Measurements from ENCODE around the gene BDH1. TPM values are rescaled to one million over a fixed set of nuclear protein-coding genes. Genes with fewer than 3 reads are reported as not detected.
"Not testable (repeated sequence)": the region's sequence is repeated elsewhere in the genome, so short reads cannot be mapped to it uniquely, and the experiment has no call there.

The BDH1 gene
- total and polyA plus RNA-seq, 2 of the 13 experiments (the other 11 are each of a cell fraction or from before 2014, with no cell fraction given), result 21.2 to 71.9 TPM

DNA sequence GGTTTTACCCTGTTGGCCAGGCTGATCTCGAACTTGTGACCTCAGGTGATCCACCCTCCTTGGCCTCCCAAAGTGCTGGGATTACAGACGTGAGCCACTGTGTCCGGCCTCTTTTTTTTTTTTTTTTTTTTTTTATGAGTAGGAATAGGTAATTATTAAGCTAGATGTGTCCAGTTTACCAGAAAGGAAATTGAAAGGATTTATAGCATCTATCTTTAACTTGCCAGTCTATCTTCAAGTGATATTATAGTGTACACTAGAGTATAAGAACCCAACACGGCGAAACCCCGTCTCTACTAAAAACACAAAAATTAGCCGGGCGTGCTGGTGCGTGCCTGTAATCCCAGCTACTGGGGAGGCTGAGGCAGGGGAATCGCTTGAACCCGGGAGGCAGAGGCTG, 31.0 kb upstream of the BDH1 start:
- intact Hi-C loops (cut with micrococcal nuclease; ENCODE audit: unreplicated experiment); H3K9me3 ChIP-seq (ENCODE audit: low read length); H3K27me3 ChIP-seq (ENCODE audit: control insufficient read depth in 1 of 2, insufficient read depth in 2 of 2, low read length in 2 of 2); H3K4me2 ChIP-seq (ENCODE audit: low read depth, low read length); H3K79me2 ChIP-seq (ENCODE audit: insufficient read depth, low read length); H2AFZ ChIP-seq (ENCODE audit: low read length); H3K4me3 ChIP-seq (replicated peaks in 1 of 3; ENCODE audit: insufficient read depth in 1 of 3, low read depth in 2 of 3, low read length in 3 of 3); H3K9ac ChIP-seq (ENCODE audit: insufficient read depth, low read depth, low read length); ATAC-seq; H3K36me3 ChIP-seq (replicated peaks in 1 of 2; ENCODE audit: control insufficient read depth in 1 of 2, insufficient read depth in 2 of 2, low read length in 2 of 2); BruUV-seq (replicated peaks); CTCF ChIA-PET (ENCODE audit: low intra/inter-chr PET ratio, low total read pairs); H3K27ac ChIP-seq (ENCODE audit: extremely low read length, insufficient read depth, low read length); DNase-seq (ENCODE audit: low spot score); in situ Hi-C loops (cut with HindIII; ENCODE audit: extremely low pct_ligation_motif_present, low pct_unique_long_range_greater_than_20kb); H4K20me1 ChIP-seq (ENCODE audit: insufficient read depth, low read length); FAIRE-seq: not testable (repeated sequence)
- WGBS (ENCODE audit: low lambda C conversion rate), result 91% methylated on average over 11 of the region's 11 CpGs
- H3K4me1 ChIP-seq (ENCODE audit: insufficient read depth, low read length), result peaks cover 64% of the 10 kb centered on the region
- POLR2A ChIA-PET, result interaction anchor here (1.0 to 6.6 kb wide), 4 partner anchors 10 to 15 kb away, joined by 3 to 90 read pairs (median 6); no protein-coding TSS in a partner anchor
- TF ChIP-seq, protein P1, sequence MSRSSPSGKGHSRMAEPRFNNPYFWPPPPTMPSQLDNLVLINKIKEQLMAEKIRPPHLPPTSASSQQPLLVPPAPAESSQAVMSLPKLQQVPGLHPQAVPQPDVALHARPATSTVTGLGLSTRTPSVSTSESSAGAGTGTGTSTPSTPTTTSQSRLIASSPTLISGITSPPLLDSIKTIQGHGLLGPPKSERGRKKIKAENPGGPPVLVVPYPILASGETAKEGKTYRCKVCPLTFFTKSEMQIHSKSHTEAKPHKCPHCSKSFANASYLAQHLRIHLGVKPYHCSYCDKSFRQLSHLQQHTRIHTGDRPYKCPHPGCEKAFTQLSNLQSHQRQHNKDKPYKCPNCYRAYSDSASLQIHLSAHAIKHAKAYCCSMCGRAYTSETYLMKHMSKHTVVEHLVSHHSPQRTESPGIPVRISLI (CRISPR knock-in tag; IDR thresholded peaks at IDR 0.05; ENCODE audit: borderline replicate concordance), result 0 out of 2 replicates have a peak, but pooled peaks have one; percentile 18

DNA sequence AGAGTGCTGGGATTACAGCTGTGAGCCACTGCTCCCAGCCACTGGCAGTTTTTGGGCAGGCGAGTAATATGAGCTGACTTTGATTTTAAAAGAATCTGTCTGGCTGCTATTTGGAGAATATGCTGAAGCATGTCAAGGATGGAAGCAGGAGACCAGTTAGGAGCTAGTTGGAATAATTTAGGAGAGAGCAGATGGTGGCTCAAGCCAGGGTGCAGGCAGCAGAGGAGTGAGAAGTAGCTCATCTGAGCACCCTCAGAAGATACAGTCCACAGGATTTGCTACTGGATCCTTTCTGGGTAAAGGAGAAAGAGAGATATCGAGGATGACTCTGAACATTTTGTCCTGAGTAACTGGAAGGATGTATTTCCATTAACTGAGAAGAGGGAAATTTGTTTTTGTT, 30.4 kb upstream of the BDH1 start:
- POLR2A ChIA-PET, result interaction anchor here (1.0 to 2.8 kb wide), 3 partner anchors 9 to 13 kb away, joined by 3 to 7 read pairs (median 4); no protein-coding TSS in a partner anchor
- Histone ChIP-seq H2AFZ (ENCODE audit: low read length) (no peak overlapping the region), H3K27me3 (ENCODE audit: control insufficient read depth in 1 of 2, insufficient read depth in 2 of 2, low read length in 2 of 2) (no peaks in the 10 kb centered on the region), H3K79me2 (ENCODE audit: insufficient read depth, low read length) (no peaks in the 10 kb centered on the region), H3K4me1 (ENCODE audit: insufficient read depth, low read length) (peaks cover 58% of the 10 kb centered on the region), H3K27ac (ENCODE audit: extremely low read length, insufficient read depth, low read length) (no peak overlapping the region), H3K4me2 (ENCODE audit: low read depth, low read length) (no peak overlapping the region), H3K4me3 (replicated peaks in 1 of 3; ENCODE audit: insufficient read depth in 1 of 3, low read depth in 2 of 3, low read length in 3 of 3) (no peak overlapping the region), H3K9ac (ENCODE audit: insufficient read depth, low read depth, low read length) (no peak overlapping the region), H3K36me3 (replicated peaks in 1 of 2; ENCODE audit: control insufficient read depth in 1 of 2, insufficient read depth in 2 of 2, low read length in 2 of 2) (no peaks in the 10 kb centered on the region), H4K20me1 (ENCODE audit: insufficient read depth, low read length) (no peaks in the 10 kb centered on the region), H3K9me3 (ENCODE audit: low read length) (no peaks in the 10 kb centered on the region)
- 100% methylated on average over 2 of the region's 2 CpGs for WGBS (ENCODE audit: low lambda C conversion rate)
- no TSS peak for BruUV-seq (replicated peaks)
- FAIRE-seq (no peak), ATAC-seq (no peak), DNase-seq (ENCODE audit: low spot score) (no peak)
- in situ Hi-C loops (cut with HindIII; ENCODE audit: extremely low pct_ligation_motif_present, low pct_unique_long_range_greater_than_20kb) (no loop called here), intact Hi-C loops (cut with micrococcal nuclease; ENCODE audit: unreplicated experiment) (no loop called here)
- CTCF ChIA-PET (ENCODE audit: low intra/inter-chr PET ratio, low total read pairs), result no interaction called here
- no peak for TF ChIP-seq AGO1 (IDR thresholded peaks at IDR 0.05; ENCODE audit: low read depth, low read length, poor library complexity, severe bottlenecking)
- no peak for TF ChIP-seq SPEN (CRISPR knock-in tag; IDR thresholded peaks at IDR 0.05; ENCODE audit: low read depth)
- TF ChIP-seq SP140L (CRISPR knock-in tag; IDR thresholded peaks at IDR 0.05; ENCODE audit: borderline replicate concordance), result no peak
- TF ChIP-seq, protein P2, sequence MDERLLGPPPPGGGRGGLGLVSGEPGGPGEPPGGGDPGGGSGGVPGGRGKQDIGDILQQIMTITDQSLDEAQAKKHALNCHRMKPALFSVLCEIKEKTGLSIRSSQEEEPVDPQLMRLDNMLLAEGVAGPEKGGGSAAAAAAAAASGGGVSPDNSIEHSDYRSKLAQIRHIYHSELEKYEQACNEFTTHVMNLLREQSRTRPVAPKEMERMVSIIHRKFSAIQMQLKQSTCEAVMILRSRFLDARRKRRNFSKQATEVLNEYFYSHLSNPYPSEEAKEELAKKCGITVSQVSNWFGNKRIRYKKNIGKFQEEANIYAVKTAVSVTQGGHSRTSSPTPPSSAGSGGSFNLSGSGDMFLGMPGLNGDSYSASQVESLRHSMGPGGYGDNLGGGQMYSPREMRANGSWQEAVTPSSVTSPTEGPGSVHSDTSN (CRISPR knock-in tag; IDR thresholded peaks at IDR 0.05), result no peak
- TF ChIP-seq, protein P3, sequence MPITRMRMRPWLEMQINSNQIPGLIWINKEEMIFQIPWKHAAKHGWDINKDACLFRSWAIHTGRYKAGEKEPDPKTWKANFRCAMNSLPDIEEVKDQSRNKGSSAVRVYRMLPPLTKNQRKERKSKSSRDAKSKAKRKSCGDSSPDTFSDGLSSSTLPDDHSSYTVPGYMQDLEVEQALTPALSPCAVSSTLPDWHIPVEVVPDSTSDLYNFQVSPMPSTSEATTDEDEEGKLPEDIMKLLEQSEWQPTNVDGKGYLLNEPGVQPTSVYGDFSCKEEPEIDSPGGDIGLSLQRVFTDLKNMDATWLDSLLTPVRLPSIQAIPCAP (CRISPR knock-in tag; IDR thresholded peaks at IDR 0.05; ENCODE audit: low read depth), result no peak
- TF ChIP-seq ZNF496 (CRISPR knock-in tag; IDR thresholded peaks at IDR 0.05; ENCODE audit: insufficient replicate concordance), result no peak
- no peak for TF ChIP-seq REPIN1 (CRISPR knock-in tag; IDR thresholded peaks at IDR 0.05; ENCODE audit: borderline replicate concordance, low read depth)
- no peak for TF ChIP-seq ZNF672 (CRISPR knock-in tag; IDR thresholded peaks at IDR 0.05)
- no peak for TF ChIP-seq NPAS2 (CRISPR knock-in tag; IDR thresholded peaks at IDR 0.05; ENCODE audit: borderline replicate concordance)
- TF ChIP-seq, protein P4, sequence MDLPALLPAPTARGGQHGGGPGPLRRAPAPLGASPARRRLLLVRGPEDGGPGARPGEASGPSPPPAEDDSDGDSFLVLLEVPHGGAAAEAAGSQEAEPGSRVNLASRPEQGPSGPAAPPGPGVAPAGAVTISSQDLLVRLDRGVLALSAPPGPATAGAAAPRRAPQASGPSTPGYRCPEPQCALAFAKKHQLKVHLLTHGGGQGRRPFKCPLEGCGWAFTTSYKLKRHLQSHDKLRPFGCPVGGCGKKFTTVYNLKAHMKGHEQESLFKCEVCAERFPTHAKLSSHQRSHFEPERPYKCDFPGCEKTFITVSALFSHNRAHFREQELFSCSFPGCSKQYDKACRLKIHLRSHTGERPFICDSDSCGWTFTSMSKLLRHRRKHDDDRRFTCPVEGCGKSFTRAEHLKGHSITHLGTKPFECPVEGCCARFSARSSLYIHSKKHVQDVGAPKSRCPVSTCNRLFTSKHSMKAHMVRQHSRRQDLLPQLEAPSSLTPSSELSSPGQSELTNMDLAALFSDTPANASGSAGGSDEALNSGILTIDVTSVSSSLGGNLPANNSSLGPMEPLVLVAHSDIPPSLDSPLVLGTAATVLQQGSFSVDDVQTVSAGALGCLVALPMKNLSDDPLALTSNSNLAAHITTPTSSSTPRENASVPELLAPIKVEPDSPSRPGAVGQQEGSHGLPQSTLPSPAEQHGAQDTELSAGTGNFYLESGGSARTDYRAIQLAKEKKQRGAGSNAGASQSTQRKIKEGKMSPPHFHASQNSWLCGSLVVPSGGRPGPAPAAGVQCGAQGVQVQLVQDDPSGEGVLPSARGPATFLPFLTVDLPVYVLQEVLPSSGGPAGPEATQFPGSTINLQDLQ (CRISPR knock-in tag; IDR thresholded peaks at IDR 0.05), result no peak
